GM18951 (cell line): ENCODE results near the gene DBNDD2.

Source experiments
- POLR2A ChIP-seq: IDR thresholded peaks from 4 replicates; pipeline ENCODE4 v1.6.1; 2011; ENCODE audit warnings: mild to moderate bottlenecking; ENCODE audit not compliant: insufficient read length, insufficient read depth; ENCODE audit errors: extremely low read depth
- in situ Hi-C: fragments of 300-500 bp; cut with MboI; formaldehyde crosslinking; loops from one replicate; pipeline ENCODE4 v1.12.0; 2022; ENCODE audit warnings: low sequenced_read_pairs, mixed read lengths, inconsistent platforms; ENCODE audit not compliant: unreplicated experiment

DBNDD2 gene

GRCh38 chr20:45372241-45372640, 35.8 kb upstream of the DBNDD2 start:
- in situ Hi-C loops = no loop called here

GRCh38 chr20:45372646-45373352, 35.3 kb upstream of the DBNDD2 start:
- TF ChIP-seq POLR2A = no peak
- in situ Hi-C loops = no loop called here

More at GRCh38 chr20:45372241-45372640, 35.8 kb upstream of the DBNDD2 start:
- no peak for TF ChIP-seq POLR2A

- no peak for TF ChIP-seq POLR2A
- in situ Hi-C loops = no loop called here
These were observed 34.6 kb upstream of the DBNDD2 start for GRCh38 chr20:45373353-45374100.

- in situ Hi-C loops = no loop called here
- TF ChIP-seq POLR2A = no peak
These were observed 34.0 kb upstream of the DBNDD2 start for GRCh38 chr20:45374101-45374467.

- no peak for TF ChIP-seq POLR2A
- in situ Hi-C loops = no loop called here
These were observed 33.1 kb upstream of the DBNDD2 start for GRCh38 chr20:45374966-45375365.

- no peak for TF ChIP-seq POLR2A
- in situ Hi-C loops = no loop called here
These were observed 30.8 kb upstream of the DBNDD2 start for GRCh38 chr20:45377269-45377668.

GRCh38 chr20:45378191-45378590, 29.9 kb upstream of the DBNDD2 start, which contains the start of gene TP53TG5:
Gene TP53TG5, minus strand, starts transcription at chr20:45378325. Its CDS starts 89 bp downstream, at chr20:45378236.
- TF ChIP-seq POLR2A = no peak
- in situ Hi-C loops = no loop called here

GRCh38 chr20:45387274-45387673, 20.8 kb upstream of the DBNDD2 start:
- in situ Hi-C loops = no loop called here

GRCh38 chr20:45390931-45391330, 17.2 kb upstream of the DBNDD2 start:
- in situ Hi-C loops = no loop called here

More at GRCh38 chr20:45387274-45387673, 20.8 kb upstream of the DBNDD2 start:
- no peak for TF ChIP-seq POLR2A

GRCh38 chr20:45391559-45391958, 16.5 kb upstream of the DBNDD2 start:
- in situ Hi-C loops = no loop called here
- TF ChIP-seq POLR2A = no peak

More at GRCh38 chr20:45390931-45391330, 17.2 kb upstream of the DBNDD2 start:
- TF ChIP-seq POLR2A = no peak

- in situ Hi-C loops = no loop called here
These were observed 15.4 kb upstream of the DBNDD2 start for GRCh38 chr20:45392733-45393132.

GRCh38 chr20:45394221-45395113, 13.6 kb upstream of the DBNDD2 start:
- TF ChIP-seq POLR2A = no peak
- in situ Hi-C loops = no loop called here

More at GRCh38 chr20:45392733-45393132, 15.4 kb upstream of the DBNDD2 start:
- no peak for TF ChIP-seq POLR2A

- in situ Hi-C loops = no loop called here
- TF ChIP-seq POLR2A = no peak
These were observed 13.0 kb upstream of the DBNDD2 start for GRCh38 chr20:45395114-45395415.

GRCh38 chr20:45399018-45399417, 9.1 kb upstream of the DBNDD2 start:
- TF ChIP-seq POLR2A = no peak
- in situ Hi-C loops = no loop called here
